Activated T-cell treated with anti-CD3 and anti-CD28 coated beads for 24 hours (primary cell): ENCODE data around the gene TCERG1L.
"Not testable (repeated sequence)": the region's sequence is repeated elsewhere in the genome, so short reads cannot be mapped to it uniquely, and the experiment has no call there.

Experiments
- DNase-seq: peaks from one replicate; pipeline ENCODE4 v3.0.0-alpha.2; 2020; ENCODE audit warnings: low read depth

Gene TCERG1L

GRCh38 chr10:131248376-131249165, 63.0 kb downstream of the TCERG1L start:
- no peak for DNase-seq

- no peak for DNase-seq
These were observed 63.6 kb downstream of the TCERG1L start for GRCh38 chr10:131247873-131248272.

GRCh38 chr10:131246775-131247174, 64.7 kb downstream of the TCERG1L start:
- no peak for DNase-seq

- no peak for DNase-seq
These were observed 65.4 kb downstream of the TCERG1L start for GRCh38 chr10:131246089-131246488.

- DNase-seq: no peak
These were observed 66.0 kb downstream of the TCERG1L start for GRCh38 chr10:131245475-131246059.

- DNase-seq: no peak
These were observed 66.7 kb downstream of the TCERG1L start for GRCh38 chr10:131244836-131245235.

- no peak for DNase-seq
These were observed 68.4 kb downstream of the TCERG1L start for GRCh38 chr10:131243076-131243475.

- DNase-seq: no peak
These were observed 69.5 kb downstream of the TCERG1L start for GRCh38 chr10:131242007-131242406.

- no peak for DNase-seq
These were observed 70.8 kb downstream of the TCERG1L start for GRCh38 chr10:131240691-131241090.

GRCh38 chr10:131239926-131240325, 71.6 kb downstream of the TCERG1L start:
- no peak for DNase-seq

- DNase-seq: no peak
These were observed 72.1 kb downstream of the TCERG1L start for GRCh38 chr10:131239450-131239849.

- DNase-seq: no peak
These were observed 72.7 kb downstream of the TCERG1L start for GRCh38 chr10:131238669-131239280.

- no peak for DNase-seq
These were observed 73.4 kb downstream of the TCERG1L start for GRCh38 chr10:131237991-131238651.

- DNase-seq: not testable (repeated sequence)
These were observed 76.9 kb downstream of the TCERG1L start for GRCh38 chr10:131234606-131235005.

GRCh38 chr10:131233611-131234258, 77.8 kb downstream of the TCERG1L start:
- no peak for DNase-seq

- no peak for DNase-seq
These were observed 79.5 kb downstream of the TCERG1L start for GRCh38 chr10:131231965-131232541.

- no peak for DNase-seq
These were observed 80.1 kb downstream of the TCERG1L start for GRCh38 chr10:131231323-131231964.

GRCh38 chr10:131230641-131231322, 80.7 kb downstream of the TCERG1L start:
- DNase-seq: no peak

GRCh38 chr10:131230166-131230565, 81.4 kb downstream of the TCERG1L start:
- DNase-seq: no peak

- no peak for DNase-seq
These were observed 84.3 kb downstream of the TCERG1L start for GRCh38 chr10:131227163-131227740.
